ENCODE data around the gene HDAC5. TPM values are rescaled to one million over a fixed set of nuclear protein-coding genes. Genes with fewer than 3 reads are reported as not detected.

The HDAC5 gene
- total RNA-seq, 3 donors from 2014 or later (not counting 1 experiment from before 2014, with no cell fraction given) = 79.2 to 100 (median 91.9) TPM

DNA sequence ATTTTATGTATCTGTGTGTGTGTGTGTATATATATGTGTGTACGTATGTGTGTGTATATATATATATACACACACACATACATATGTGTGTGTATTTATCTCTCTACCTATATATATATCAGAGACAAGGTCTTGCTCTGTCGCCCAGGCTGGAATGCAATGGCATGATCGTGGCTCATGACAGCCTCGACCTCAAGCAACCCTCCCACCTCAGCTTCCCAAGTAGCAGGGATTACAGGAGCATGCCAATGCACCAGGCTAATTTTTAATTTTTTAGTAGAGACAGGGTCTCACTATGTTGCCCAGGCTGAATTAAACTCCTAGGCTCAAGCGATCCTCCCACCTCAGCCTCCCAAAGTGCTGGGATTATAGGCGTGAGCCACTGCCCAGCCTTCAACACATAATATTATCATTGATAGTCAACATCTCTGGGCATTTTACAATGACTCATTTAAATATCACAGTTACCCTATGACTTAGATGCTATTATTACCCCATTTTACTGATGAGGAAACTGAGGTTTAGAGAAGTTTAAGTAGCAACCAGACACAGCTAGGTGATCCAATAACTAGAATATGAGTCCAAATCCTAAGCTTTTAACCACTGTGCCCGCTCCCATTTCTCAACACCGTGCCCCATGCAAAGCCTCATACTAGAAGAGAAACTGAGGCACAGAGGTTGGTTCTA is 28.6 kb downstream of the HDAC5 start:
- intact Hi-C loops (cut with micrococcal nuclease) = no loop called here
- Histone ChIP-seq H3K4me1 (ENCODE audit: control insufficient read depth, insufficient read depth, low read length) (peaks cover 30% of the 10 kb centered on the region), H3K4me3 (ENCODE audit: low read length) (no peak overlapping the region), H3K9me3 (ENCODE audit: control insufficient read depth, insufficient read depth, low read length) (no peaks in the 10 kb centered on the region), H3K27ac (ENCODE audit: low read length) (no peak overlapping the region), H3K27me3 (ENCODE audit: control insufficient read depth, insufficient read depth, low read length) (no peaks in the 10 kb centered on the region), H3K36me3 (ENCODE audit: control insufficient read depth, insufficient read depth, low read length) (peaks cover 23% of the 10 kb centered on the region)
- Mint-ChIP-seq H3K27me3 (ENCODE audit: low read depth in 2 of 2) (no peaks in the 10 kb centered on the region), H3K36me3 (no peaks in the 10 kb centered on the region), H3K4me1 (peaks cover 5 to 24% of the 10 kb centered on the region in 2 donors), H3K4me3 (no peak overlapping the region), H3K9me3 (no peaks in the 10 kb centered on the region), H3K27ac (no peak overlapping the region)
- no peak for ATAC-seq
- DNase-seq = no peak
- WGBS (ENCODE audit: insufficient coverage) = 98% methylated on average over 7 of the region's 8 CpGs
- TF ChIP-seq, protein P1, sequence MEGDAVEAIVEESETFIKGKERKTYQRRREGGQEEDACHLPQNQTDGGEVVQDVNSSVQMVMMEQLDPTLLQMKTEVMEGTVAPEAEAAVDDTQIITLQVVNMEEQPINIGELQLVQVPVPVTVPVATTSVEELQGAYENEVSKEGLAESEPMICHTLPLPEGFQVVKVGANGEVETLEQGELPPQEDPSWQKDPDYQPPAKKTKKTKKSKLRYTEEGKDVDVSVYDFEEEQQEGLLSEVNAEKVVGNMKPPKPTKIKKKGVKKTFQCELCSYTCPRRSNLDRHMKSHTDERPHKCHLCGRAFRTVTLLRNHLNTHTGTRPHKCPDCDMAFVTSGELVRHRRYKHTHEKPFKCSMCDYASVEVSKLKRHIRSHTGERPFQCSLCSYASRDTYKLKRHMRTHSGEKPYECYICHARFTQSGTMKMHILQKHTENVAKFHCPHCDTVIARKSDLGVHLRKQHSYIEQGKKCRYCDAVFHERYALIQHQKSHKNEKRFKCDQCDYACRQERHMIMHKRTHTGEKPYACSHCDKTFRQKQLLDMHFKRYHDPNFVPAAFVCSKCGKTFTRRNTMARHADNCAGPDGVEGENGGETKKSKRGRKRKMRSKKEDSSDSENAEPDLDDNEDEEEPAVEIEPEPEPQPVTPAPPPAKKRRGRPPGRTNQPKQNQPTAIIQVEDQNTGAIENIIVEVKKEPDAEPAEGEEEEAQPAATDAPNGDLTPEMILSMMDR (IDR thresholded peaks at IDR 0.05) = no peak

- Histone ChIP-seq H3K4me3 (ENCODE audit: low read length) (no peak overlapping the region), H3K4me1 (ENCODE audit: control insufficient read depth, insufficient read depth, low read length) (peaks cover 28% of the 10 kb centered on the region), H3K9me3 (ENCODE audit: control insufficient read depth, insufficient read depth, low read length) (no peaks in the 10 kb centered on the region), H3K27ac (ENCODE audit: low read length) (no peak overlapping the region), H3K27me3 (ENCODE audit: control insufficient read depth, insufficient read depth, low read length) (no peaks in the 10 kb centered on the region), H3K36me3 (ENCODE audit: control insufficient read depth, insufficient read depth, low read length) (peaks cover 23% of the 10 kb centered on the region)
- Mint-ChIP-seq H3K27ac (peak overlapping the region in 1 of 2 donors; percentile 40), H3K4me1 (peaks cover 5 to 23% of the 10 kb centered on the region in 2 donors), H3K27me3 (ENCODE audit: low read depth in 2 of 2) (no peaks in the 10 kb centered on the region), H3K9me3 (no peaks in the 10 kb centered on the region), H3K36me3 (no peaks in the 10 kb centered on the region), H3K4me3 (no peak overlapping the region)
- TF ChIP-seq, protein P1 (IDR thresholded peaks at IDR 0.05) = no peak
- WGBS (ENCODE audit: insufficient coverage) = 92% methylated on average over 21 of the region's 21 CpGs
- no peak for ATAC-seq
- intact Hi-C loops (cut with micrococcal nuclease) = no loop called here
- no peak for DNase-seq
Measured at GRCh38 chr17:44093231-44093900, 30.1 kb downstream of the HDAC5 start.

DNA sequence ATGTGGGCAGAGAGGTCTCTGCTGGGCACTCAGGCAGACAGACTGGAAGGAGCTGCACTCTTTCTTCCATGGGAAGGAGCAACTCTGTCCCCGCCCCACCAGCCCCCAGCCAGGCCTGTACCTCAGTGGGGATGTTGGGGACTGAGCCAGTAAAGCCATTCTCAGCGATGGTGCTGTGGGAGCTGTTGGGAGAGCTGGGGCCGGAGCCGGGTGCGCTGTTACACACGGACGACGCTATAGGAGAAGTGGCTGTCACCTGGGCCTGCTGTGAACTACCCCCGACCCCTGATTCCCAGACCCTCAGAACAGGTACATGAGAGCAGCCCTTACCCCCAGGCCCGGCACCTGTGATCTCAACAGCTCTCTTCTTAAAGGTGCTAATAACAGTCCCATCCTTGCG is 31.4 kb downstream of the HDAC5 start:
- DNase-seq = no peak
- Histone ChIP-seq H3K9me3 (ENCODE audit: control insufficient read depth, insufficient read depth, low read length) (no peaks in the 10 kb centered on the region), H3K27ac (ENCODE audit: low read length) (no peak overlapping the region), H3K4me1 (ENCODE audit: control insufficient read depth, insufficient read depth, low read length) (peaks cover 15% of the 10 kb centered on the region), H3K4me3 (ENCODE audit: low read length) (no peak overlapping the region), H3K36me3 (ENCODE audit: control insufficient read depth, insufficient read depth, low read length) (peaks cover 28% of the 10 kb centered on the region), H3K27me3 (ENCODE audit: control insufficient read depth, insufficient read depth, low read length) (no peaks in the 10 kb centered on the region)
- Mint-ChIP-seq H3K27me3 (ENCODE audit: low read depth in 2 of 2) (no peaks in the 10 kb centered on the region), H3K4me1 (peaks cover 0 to 14% of the 10 kb centered on the region in 2 donors), H3K36me3 (no peaks in the 10 kb centered on the region), H3K27ac (peak overlapping the region in 1 of 2 donors; percentile 51), H3K4me3 (no peak overlapping the region), H3K9me3 (no peaks in the 10 kb centered on the region)
- TF ChIP-seq, protein P1 (IDR thresholded peaks at IDR 0.05) = no peak
- over 99% methylated on average over 11 of the region's 11 CpGs for WGBS (ENCODE audit: insufficient coverage)
- no peak for ATAC-seq
- intact Hi-C loops (cut with micrococcal nuclease) = no loop called here

Data from natural killer cell (primary cell).